OCI-LY1 (cell line): Measurements from ENCODE around the gene RNPEPL1.

Experiments used
- EZH2 ChIP-seq: fragments of 200-600 bp; sonication (generic), shearing (Covaris generic); IDR thresholded peaks from 2 replicates; pipeline ENCODE4 v1.8.0; 2017; ENCODE audit warnings: borderline replicate concordance, mixed run types, mild to moderate bottlenecking, antibody characterized with exemption, low read length, moderate library complexity, mixed read lengths
- TF ChIP-seq, protein P1 (sequence below): fragments of 200-600 bp; sonication (generic), shearing (Covaris generic); IDR thresholded peaks from 2 replicates; pipeline ENCODE4 v1.5.1; 2017; ENCODE audit warnings: mild to moderate bottlenecking, antibody characterized with exemption, low read length, moderate library complexity, mixed read lengths

DNA sequence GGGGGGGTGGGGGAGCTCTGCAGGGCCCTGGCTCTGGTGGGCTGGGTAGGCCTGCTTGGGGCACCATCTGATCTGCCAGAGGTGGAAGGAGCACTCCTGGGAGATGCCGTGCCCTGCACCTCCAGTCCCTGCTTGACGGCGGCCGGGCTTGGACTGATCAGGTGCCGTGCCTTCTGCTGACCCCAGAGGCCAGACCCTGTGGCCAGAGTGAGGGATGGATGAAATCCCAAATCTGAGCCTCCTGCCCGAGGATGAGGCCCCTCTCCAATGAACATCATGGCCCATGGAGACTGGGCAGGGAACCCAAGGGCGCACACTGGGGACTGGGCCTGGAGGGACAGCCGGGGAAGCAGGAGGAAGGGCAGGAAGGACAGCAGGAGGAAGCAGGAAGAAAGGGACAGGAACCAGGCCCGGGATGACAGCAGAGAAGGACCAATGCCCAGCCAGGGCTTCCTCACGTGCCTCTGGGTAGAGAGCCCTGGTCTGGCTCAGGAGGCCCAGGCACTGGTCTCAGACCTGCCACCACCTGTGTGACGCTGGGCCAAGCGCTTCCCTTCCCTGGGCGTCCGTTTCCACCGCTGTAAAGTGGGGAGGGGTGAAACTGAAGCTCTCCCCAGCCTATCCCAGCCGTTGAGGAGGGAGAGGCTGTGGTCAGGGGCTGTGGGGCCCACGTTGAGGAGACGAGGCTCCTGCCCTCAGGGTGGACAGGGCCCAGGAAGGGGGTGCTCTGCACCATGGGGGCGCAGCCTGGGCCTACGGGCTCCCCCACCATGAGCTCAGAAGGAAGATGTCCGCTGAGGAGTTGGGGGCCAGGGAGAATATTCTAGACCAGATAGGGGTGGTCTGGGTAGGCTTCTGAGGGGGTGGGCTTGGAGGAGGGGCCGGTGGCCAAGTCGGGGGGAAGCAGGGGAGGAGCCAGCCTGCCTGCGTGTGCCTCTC, 56.0 kb downstream of the RNPEPL1 start:
- TF ChIP-seq, protein P1, sequence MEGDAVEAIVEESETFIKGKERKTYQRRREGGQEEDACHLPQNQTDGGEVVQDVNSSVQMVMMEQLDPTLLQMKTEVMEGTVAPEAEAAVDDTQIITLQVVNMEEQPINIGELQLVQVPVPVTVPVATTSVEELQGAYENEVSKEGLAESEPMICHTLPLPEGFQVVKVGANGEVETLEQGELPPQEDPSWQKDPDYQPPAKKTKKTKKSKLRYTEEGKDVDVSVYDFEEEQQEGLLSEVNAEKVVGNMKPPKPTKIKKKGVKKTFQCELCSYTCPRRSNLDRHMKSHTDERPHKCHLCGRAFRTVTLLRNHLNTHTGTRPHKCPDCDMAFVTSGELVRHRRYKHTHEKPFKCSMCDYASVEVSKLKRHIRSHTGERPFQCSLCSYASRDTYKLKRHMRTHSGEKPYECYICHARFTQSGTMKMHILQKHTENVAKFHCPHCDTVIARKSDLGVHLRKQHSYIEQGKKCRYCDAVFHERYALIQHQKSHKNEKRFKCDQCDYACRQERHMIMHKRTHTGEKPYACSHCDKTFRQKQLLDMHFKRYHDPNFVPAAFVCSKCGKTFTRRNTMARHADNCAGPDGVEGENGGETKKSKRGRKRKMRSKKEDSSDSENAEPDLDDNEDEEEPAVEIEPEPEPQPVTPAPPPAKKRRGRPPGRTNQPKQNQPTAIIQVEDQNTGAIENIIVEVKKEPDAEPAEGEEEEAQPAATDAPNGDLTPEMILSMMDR: no peak
- TF ChIP-seq EZH2: no peak
